ENCODE results near the gene DHRS3. TPM values are rescaled to one million over a fixed set of nuclear protein-coding genes. Genes with fewer than 3 reads are reported as not detected.
A peak's percentile ranks its signal among the peaks of the same experiment; 100 is the strongest.

The DHRS3 gene
- total RNA-seq, 1 donor from 2014 or later = 214 TPM

- no peaks in the 10 kb centered on the region for H3K9me3 Mint-ChIP-seq (ENCODE audit: low read depth)
- H3K36me3 Mint-ChIP-seq (ENCODE audit: insufficient read depth) = no peaks in the 10 kb centered on the region
- no peak overlapping the region for H3K4me3 Mint-ChIP-seq (ENCODE audit: low read depth)
- TF ChIP-seq CTCF (IDR thresholded peaks at IDR 0.05; ENCODE audit: unreplicated experiment) = no peak
- no peak for DNase-seq (ENCODE audit: low spot score, unreplicated experiment)
- peak overlapping the region; percentile 38 for H3K27ac Mint-ChIP-seq
- no peaks in the 10 kb centered on the region for H3K27me3 Mint-ChIP-seq
- peaks cover 34% of the 10 kb centered on the region for H3K4me1 Mint-ChIP-seq (ENCODE audit: low read depth)
These were observed 4.5 kb upstream of the DHRS3 start for GRCh38 chr1:12622506-12622905.

DNA sequence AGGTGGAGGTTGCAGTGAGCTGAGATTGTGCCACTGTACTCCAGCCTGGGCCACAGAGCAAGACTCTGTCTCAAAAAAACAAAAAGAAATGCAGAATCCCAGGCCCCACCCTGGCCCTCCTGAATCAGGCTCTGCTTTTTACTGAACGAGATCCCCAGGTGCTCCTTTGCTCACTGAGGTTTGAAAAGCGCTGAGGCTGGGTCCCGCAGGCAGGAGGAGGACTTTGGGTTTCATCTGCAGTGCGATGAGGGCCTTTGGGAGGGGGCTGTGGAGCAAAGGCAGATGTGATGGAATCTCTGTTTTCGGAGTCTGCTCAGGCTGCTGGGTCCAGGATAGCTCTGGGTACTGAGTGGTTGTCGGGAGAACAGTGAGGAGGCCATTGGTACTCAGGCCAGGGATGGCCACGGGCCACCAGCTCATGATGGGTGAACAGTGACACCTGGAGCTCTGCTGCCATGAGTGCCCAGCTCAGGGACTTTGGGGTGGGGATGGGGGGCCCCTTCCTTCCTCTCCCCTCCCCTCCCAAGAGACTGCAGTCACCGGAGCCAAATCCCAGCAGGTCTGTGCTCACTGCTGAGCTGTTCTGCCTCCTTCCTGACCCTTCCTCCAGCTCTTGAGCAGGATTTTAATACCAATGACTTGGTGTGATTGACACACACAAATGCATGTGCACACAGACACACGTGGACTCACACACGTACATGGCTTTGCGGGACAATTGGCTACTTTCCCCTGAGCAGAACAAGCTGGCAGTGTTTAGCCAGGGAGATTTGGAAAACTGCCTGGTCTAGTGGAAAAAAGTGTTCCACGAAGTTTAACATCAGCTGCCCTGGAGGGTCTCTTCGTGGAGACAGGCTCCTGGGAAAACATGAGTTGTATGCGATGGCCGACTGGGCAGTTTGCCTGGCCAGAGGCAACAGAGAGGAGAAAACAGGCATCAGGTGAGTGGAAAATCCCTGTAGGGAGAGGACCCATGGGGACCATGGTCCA lies 3.6 kb upstream of the DHRS3 start:
- H3K4me1 Mint-ChIP-seq (ENCODE audit: low read depth) = peaks cover 30% of the 10 kb centered on the region
- TF ChIP-seq CTCF (IDR thresholded peaks at IDR 0.05; ENCODE audit: unreplicated experiment) = no peak
- H3K27me3 Mint-ChIP-seq = no peaks in the 10 kb centered on the region
- H3K27ac Mint-ChIP-seq = peak overlapping the region; percentile 38
- DNase-seq (ENCODE audit: low spot score, unreplicated experiment) = no peak
- H3K36me3 Mint-ChIP-seq (ENCODE audit: insufficient read depth) = no peaks in the 10 kb centered on the region
- no peaks in the 10 kb centered on the region for H3K9me3 Mint-ChIP-seq (ENCODE audit: low read depth)
- no peak overlapping the region for H3K4me3 Mint-ChIP-seq (ENCODE audit: low read depth)

GRCh38 chr1:12620931-12621330 lies 2.9 kb upstream of the DHRS3 start:
- DNase-seq (ENCODE audit: low spot score, unreplicated experiment) = no peak
- TF ChIP-seq CTCF (IDR thresholded peaks at IDR 0.05; ENCODE audit: unreplicated experiment) = no peak
- no peaks in the 10 kb centered on the region for H3K36me3 Mint-ChIP-seq (ENCODE audit: insufficient read depth)
- no peaks in the 10 kb centered on the region for H3K27me3 Mint-ChIP-seq
- H3K4me1 Mint-ChIP-seq (ENCODE audit: low read depth) = peaks cover 29% of the 10 kb centered on the region
- no peak overlapping the region for H3K27ac Mint-ChIP-seq
- no peak overlapping the region for H3K4me3 Mint-ChIP-seq (ENCODE audit: low read depth)
- H3K9me3 Mint-ChIP-seq (ENCODE audit: low read depth) = no peaks in the 10 kb centered on the region

GRCh38 chr1:12620488-12620865 lies 2.5 kb upstream of the DHRS3 start:
- Mint-ChIP-seq H3K27me3 (no peaks in the 10 kb centered on the region), H3K9me3 (ENCODE audit: low read depth) (no peaks in the 10 kb centered on the region), H3K27ac (no peak overlapping the region), H3K4me3 (ENCODE audit: low read depth) (no peak overlapping the region), H3K36me3 (ENCODE audit: insufficient read depth) (peaks cover 4% of the 10 kb centered on the region), H3K4me1 (ENCODE audit: low read depth) (peaks cover 32% of the 10 kb centered on the region)
- DNase-seq (ENCODE audit: low spot score, unreplicated experiment) = no peak
- TF ChIP-seq CTCF (IDR thresholded peaks at IDR 0.05; ENCODE audit: unreplicated experiment) = no peak

DNA sequence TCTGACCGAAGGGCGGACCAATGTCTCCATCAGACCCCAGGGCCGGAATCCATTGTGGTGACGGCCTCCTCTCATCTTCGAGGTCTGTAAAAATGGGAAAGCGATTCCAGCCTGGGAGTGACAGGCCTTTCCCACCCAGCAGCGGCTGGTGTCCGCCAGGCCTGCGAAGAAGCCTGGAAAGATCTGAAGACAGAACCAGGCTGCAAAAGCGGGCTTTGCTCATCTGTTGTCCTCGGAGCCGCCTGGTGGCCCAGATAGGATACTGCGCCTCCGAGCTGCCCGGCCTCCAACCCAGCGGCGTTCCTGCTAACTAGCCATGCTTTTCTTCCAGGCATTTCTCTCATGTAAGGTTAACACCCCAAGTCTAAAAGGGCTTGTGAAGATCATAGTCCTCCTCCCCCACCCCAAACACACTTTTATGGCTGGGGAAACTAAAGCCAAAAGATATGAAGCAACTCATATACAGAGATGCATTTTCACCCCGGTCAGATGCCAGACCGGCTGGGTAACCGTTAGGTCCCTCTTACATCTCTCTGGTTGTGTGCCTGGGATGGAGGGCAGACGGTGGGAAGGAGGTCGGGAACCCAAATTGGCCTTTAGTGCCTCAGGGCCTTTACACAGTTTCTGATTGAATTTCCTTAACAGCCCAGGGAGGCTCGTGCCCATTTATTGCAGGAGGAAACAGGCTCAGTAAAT lies 1.9 kb upstream of the DHRS3 start:
- H3K27me3 Mint-ChIP-seq = no peaks in the 10 kb centered on the region
- H3K4me1 Mint-ChIP-seq (ENCODE audit: low read depth) = peaks cover 36% of the 10 kb centered on the region
- peak overlapping the region; percentile 99 for H3K4me3 Mint-ChIP-seq (ENCODE audit: low read depth)
- peak; percentile 93 for TF ChIP-seq CTCF (IDR thresholded peaks at IDR 0.05; ENCODE audit: unreplicated experiment)
- peak; percentile 66 for DNase-seq (ENCODE audit: low spot score, unreplicated experiment)
- no peaks in the 10 kb centered on the region for H3K9me3 Mint-ChIP-seq (ENCODE audit: low read depth)
- H3K27ac Mint-ChIP-seq = peak overlapping the region; percentile 99
- peaks cover 4% of the 10 kb centered on the region for H3K36me3 Mint-ChIP-seq (ENCODE audit: insufficient read depth)

Measured in progenitor cell of endocrine pancreas (in vitro differentiated cells).